Activated CD4-positive, alpha-beta T cell treated with anti-CD3 and anti-CD28 coated beads, Interleukin-2, amount 50 U/mL, for 24 hours (primary cell): ENCODE measurements around the gene ZFYVE28.

Experiments used
- DNase-seq, 2 donors: peaks; one replicate each; pipeline ENCODE4 v3.0.0-alpha.2; 2020; ENCODE audit warnings: low read depth in 1 of 2, low spot score in 1 of 2

ZFYVE28 gene

DNA sequence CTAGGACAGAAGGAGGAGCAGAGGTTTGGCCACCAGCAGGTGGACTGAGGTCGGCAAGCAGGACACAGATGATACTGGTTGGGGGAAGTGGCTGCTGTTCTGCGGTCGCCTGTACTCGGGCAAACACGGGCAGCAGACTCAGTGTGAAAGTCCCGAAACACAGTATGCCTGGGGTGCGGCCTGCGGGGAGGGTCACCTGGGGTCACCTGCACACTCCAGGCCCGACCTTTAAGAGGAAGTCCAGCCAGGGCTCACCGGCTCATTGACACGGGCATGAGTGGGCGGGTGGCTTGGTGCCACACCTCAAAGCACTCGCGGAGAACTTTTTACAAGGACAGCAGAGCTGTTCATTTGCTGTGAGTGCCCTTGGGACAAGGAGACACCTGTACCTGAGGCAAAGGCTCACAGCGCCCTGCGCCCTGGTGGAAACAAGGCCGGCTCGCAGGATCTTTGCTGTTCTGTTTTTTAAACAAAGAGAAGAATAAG lies 85.0 kb downstream of the ZFYVE28 start:
- no peak for DNase-seq

DNA sequence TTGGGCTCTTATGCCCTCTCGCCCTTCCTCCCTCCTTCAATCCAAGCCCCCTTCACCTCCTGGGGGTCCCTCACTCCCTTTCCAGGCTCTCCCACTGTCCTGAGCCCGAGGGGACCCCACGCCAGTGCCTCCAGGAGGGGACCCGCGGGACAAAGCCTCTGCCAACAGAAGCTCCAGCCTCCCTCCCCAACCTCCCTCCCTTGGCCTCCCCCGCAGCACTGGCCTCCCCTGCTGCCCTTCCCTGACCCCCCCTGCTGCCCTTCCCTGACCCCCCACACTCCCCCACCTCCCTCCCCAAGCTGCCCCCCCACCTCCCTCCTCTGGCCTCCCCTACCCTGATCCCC lies 85.5 kb downstream of the ZFYVE28 start:
- DNase-seq: no peak

DNA sequence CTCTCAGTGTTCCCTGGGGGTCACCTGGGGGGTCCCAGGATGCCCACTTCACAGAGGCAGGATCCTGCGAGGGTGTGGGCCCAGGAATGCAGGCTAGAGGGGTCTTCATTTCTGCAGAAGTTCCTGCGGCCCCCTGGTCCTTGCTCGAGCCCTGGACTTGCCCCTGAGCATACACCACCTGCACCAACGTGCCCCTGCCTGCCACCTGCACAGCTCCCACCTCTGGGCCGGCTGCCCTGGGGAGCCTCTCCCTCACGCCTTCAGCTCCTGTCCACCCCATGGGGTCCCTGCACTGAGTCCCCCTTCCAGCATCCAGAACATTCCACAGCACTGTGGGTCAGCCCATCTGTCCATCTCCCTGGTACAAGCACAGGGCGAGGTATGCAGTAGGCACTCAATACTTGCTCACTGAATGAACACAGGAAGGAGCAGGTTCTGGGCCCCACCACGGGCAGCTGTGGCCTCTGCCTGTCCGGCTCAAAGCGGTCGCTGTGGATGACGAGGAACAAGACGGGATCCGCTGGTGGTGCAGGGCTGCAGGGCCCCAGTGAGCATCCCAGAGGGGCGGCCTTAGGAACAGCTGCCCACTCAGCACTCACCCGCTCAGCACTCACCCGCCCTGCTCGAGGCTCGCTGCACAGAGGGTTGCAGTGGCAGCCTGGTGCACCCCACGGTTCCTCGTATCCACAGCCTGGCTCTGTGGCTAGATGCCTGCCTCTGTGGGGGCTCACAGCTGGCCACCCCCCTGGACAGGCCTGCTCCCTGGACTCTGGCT lies 86.1 kb downstream of the ZFYVE28 start:
- no peak for DNase-seq

DNA sequence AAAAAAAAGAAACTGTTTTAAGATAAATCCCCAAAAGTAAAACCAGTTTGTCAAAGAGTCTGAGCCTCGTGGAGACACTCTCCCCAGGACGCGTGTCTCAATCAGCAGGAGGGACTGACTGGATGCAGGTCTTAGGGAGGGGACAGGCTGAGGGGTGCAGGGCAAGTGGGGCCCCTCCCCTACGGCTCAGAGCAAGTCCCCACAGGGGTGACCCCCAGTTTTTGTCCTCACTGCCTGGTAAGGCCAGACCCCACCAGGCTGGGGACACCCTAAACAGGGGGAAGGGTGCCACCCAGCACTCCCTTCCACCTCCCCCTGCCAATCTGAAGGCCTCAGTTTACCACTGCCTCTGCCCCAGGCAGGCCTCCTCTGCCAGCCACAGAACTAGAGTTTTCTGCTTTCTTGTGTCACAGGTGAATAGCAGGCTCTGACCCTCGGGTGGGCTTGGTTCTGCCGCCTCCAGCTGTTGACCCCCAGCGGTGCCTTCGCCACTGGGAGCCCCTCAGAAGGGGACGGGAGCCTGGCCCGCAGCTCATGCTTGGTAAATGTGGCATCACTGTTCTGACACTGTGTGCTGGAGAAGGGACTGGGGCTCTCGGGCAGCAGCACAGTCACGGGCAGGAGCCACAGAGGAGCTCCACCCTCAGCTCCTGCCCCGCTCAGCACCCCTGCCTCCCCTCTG lies 86.8 kb downstream of the ZFYVE28 start:
- DNase-seq: no peak

DNA sequence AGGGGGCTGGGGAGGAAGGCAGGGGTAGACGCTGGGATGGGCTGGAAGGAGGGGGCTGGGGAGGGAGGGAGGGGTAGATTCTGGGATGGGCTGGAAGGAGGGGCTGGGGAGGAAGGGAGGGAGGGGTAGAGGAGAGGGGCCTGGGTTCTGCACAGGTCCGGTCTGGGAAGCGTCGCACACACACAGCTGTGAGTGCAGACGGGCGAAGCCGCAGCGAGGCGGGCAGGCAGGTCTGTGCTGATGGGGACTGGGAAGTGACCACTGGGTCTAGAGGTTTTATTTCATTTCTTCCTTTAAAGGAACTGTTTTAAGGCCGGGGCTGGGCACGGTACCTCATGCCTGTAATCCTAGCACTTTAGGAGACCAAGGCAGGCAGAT lies 87.4 kb downstream of the ZFYVE28 start:
- DNase-seq: no peak

DNA sequence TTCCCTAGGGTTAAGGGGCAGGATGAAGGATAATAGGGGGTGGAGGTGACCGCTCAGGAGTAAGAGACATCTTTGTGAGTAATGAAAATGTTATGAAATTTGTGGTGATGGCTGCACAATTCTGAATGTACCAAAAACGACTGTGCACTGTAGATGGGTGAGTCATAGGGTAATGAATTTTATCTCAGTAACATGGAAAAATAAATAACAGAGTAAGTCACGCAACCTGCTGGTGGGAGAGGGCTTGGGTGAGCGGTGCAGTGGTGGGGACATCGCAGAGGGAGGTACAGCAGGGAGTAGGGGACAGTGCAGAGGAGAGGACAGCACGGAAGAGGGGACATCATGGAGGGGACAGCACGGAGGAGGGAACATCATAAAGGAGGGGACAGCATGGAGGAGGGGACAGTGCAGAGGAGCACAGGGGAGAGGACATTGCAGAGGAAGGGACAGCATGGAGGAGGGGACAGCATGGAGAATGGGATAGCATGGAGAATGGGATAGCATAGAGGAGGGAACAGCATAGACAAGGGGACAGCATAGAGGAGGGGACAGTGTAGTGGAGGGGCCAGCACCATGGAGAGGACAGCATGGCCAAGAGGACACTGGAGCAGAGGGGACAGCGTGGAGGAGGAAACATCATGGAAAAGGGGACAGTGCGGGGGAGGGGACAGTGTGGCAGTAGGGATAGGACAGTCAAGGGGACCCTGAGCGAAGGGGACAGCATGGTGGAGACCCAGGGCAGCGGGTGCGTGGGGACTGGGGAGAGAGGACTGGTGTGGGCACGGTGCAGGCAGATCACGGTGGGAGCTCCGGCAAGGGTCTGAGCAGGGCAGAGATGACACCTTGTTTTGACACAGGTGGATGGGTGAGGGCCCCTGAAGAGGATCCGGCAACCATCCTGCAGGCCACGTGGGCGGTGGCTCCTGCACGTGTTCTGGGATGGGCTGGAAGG lies 88.1 kb downstream of the ZFYVE28 start:
- no peak for DNase-seq

DNA sequence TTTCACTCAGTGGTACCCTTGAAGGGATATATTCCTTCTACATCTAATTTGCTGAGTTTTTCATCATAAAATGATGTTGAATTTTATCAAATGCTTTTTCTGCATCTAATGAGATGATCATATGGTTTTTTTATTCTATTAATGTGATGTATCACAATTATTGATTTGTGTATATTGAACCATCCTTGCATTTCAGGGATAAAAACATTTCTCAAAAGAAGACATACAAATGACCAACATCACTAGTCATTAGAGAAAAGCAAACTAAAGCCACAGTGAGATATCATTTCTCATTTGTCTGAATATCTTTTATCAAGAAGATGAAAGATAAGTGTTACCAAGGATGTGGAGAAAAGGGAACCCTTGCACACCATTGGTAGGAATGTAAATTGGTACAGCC lies 90.9 kb downstream of the ZFYVE28 start:
- no peak for DNase-seq

DNA sequence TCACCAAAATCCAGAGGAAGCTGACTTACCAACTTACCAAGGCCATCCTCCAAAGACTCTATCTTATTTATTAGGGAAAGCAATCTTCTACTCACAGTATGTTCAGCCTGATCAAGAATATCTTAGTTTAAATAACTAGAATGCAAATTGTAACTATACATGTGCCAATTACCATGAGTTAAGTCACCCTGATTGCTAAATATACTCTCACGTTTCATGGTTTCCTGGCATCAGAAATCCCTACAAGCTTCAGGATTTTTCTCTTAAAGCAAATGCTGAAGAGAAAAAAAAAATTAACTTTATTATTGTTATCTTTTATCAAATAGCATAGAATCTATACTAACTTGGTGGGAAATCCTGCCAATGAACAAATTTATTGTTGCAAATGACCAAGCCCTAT lies 93.6 kb downstream of the ZFYVE28 start:
- DNase-seq: no peak

DNA sequence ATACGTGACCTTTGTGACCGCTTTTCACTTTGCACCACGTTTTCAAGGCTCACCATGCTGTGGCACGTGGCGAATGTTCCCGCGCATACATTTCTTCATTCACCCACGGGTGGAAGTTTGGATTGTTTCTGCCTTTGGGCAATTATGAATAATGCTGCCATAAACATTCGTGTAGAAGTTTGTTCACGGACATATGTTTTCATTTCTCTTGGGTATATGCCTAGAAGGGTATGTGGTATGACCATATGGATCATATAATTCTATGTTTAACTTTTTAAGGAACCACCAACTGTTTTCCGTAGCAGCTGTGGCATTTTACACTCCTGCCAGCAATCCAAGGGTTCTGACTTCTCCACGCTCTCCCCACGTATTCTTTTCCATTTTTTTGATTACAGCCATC lies 95.6 kb downstream of the ZFYVE28 start:
- DNase-seq: no peak

DNA sequence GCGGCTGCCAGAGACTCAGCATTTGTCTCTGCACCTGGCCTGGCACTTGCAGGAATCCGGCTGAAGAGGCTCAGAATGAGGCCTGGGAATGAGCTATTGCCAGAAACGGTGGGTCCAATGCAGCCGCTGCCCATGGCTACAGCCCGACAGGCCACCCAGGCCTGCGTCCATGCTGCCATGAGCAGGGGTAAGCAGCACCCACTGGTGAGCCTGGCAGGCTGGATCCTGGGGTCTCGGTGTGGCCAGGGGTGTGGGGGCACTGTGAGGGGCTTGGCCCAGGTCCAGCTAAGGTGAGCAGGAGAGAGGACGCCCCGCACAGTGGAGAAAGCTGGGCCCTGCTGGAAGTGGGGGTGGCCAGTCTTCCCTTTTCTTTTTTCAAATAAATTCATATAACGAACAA lies 96.2 kb downstream of the ZFYVE28 start:
- no peak for DNase-seq

DNA sequence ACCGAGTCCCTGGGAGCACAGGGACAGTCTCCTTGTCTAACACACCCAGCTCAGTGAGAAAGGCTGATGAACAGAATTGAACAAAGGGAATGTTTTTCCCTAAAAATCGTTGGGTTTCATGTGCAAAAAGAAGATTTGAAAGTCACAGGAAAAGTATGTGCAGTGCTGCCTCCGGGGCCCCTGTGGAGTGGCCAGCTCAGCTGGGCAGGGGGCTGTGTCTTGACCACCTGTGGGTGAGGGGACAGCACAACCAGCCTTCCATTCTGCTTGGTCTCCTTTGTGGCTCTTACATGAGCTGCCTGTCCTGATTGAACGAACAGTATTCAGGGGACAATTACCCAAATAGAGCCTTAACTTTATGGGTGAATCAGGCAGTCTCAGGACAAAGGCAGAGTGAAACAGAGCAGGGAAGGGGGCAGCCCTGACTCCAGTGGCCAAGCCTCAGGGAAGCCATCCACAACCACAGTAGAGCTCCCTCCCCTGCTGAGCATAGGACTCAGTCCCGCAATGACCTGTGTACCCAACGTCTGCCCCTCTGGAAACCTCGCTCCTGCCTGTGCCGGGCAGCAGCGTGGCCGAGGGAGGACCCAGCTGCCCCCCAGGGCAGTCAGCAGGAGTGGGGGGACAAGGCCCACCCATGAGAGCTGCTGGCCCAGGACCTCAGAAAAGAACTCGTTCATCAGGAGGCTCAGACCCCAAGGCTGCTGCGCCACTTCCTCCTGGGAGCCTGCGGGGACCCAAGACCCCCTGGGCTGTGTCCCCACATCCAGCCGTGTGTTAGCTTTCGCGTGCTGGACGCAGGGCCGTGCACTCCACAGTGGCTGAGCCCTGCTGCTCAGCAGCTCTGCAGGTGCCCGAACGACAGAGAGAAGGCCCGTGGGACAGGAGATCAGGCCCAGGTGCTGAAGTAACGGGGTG lies 96.9 kb downstream of the ZFYVE28 start:
- no peak for DNase-seq

DNA sequence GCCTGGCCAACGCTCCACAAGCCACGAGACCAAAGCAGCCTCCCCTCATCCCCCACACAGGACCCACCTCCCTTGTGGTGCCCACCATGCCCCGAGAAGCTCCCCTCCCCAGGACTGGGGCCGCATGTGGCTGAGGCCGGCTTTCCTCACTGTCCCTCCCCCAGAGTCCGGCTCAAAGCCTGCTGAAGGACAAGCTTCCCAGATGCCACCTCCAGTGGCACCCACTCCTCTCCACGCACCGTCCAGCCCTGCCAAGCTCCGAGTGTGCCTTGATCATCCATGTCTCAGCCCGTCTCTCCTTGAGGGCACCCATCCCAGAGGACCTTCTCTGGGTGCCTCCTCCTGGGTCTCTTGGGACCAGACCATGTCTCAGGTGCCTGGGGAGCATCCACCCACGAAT lies 97.7 kb downstream of the ZFYVE28 start:
- no peak for DNase-seq

DNA sequence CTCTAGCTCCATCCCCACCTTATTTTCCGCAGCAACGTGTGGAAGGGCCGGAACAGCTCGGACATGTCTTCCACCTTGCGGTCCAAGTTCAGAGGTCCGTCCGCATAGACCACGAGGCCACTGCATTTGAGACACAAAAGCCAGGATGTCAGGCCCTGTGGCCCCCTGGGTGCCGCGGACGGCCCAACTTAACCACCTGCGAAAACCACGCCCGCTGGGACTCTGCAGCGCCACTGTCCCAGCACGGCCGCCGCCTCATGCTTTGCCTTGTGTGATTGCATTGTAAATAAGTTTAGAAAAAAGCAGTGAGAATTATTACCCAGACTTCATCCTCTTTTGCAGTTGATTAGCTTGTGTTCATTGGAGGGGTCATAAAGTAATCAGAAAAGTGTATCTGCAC lies 98.3 kb downstream of the ZFYVE28 start:
- no peak for DNase-seq

DNA sequence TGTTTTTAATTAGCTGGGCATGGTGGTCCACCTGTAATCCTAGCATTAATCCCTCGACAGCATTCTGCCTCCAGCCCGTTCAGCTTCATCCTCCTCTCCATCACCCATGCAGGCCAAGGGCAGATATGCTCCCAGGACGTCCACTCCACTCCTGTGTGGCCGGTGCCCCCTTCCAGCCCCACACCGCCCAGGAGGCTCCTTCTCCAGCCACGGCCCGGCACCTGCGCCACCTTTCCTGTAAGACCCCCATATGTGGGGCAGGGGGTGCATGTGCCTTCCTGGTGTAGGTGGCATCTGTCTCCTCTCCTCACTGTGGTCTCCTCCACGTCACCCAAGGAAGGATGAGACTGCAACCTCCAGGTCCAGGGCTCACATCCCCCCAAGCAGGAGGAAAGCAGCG lies 99.6 kb downstream of the ZFYVE28 start:
- DNase-seq: no peak

DNA sequence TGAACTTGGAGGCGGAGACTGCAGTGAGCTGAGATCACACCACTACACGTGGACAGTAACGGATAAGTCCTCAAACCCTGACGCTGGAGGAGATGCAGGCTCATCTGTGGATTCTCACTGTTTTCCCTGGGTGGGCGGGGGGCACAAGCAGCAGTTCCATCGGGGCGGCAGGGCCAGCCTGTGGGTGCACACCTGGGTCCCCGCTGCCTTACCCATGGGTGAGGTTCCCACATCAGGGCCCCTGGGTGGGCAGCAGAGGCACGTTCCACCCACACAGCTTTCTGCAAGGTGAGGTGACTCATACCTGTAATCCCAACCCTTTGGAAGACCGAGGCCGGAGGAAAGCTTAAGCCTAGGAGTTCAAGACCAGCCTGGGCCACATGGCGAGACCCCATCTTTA lies 100.0 kb downstream of the ZFYVE28 start:
- no peak for DNase-seq

DNA sequence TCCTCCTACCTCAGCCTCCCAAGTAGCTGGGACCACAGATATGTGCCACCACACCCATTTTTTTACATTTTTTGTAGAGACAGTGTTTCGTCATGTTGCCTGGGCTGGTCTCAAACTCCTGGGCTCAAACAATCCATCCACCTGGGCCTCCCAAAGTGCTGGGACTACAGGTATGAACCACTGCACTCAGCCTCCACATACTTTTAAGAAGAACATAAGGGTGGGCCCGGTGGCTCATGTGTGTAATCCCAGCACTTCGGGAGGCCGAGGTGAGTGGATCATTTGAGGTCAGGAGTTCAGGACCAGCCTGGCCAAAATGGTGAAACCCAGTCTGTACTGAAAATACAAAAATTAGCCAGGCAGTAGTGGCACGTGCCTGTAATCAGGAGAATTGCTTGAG lies 105.1 kb downstream of the ZFYVE28 start:
- DNase-seq: no peak

DNA sequence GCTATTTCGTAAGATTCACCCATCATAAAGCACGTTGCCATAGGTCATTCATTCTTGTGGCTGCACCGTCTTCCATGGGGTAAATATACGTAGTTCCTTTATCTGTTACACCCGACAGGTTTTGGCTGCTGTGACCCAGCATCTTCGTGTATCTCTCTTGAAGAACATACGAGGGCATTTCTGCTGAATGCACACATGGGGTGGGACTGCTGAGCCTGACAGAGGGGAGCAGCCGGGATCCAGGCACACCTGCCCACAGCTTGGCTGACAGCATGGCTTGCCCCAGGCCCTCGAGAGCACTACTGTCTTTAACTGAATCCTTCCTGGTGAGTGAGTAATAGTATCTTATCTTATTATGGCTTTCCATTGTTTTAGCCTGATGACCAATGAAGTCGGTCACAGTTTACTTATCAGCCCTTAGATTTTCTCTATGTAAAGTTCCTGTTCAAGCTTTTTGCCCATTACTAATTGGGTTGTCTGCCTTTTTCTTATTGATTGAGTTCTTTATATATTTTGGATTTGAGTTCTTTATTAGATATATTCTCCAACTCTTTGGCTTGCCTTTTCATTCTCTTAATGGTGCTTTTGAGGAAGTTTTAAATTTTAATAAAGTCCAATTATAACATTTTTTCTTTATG lies 111.6 kb downstream of the ZFYVE28 start:
- no peak for DNase-seq

DNA sequence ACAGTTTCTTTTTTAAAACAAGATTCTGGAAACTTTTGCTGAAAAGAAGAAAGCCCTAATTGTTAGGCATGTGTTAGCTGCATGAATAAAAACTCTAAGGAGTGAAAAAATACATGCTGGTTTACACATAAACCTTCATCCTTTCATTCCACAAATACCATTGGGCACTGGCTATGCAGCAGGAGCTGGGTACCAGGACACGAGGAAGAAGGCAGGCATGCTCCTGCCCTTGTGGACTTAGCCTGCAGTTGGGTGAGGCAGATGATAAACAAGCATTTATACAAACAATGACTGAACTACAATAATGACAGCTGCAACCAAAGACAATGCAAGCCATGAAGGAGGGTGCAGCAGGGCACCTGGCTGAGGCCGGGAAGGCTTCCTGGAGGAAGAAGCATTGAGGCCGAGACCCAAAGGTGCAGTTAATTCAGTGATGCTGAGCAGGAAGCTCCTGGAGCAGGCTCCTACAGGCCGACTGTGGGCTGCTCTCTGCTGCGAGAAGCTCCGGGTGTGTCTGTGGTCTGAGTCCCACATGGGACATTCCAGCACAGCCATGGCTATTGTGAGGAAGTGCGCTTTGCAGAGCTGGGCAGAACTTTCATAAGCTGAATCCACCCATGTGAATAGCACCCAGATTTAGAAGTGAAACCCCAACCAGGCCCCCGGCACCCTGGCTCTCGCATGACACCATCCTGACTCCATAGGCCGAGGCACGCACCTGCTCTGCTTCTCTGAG lies 112.5 kb downstream of the ZFYVE28 start:
- no peak for DNase-seq

DNA sequence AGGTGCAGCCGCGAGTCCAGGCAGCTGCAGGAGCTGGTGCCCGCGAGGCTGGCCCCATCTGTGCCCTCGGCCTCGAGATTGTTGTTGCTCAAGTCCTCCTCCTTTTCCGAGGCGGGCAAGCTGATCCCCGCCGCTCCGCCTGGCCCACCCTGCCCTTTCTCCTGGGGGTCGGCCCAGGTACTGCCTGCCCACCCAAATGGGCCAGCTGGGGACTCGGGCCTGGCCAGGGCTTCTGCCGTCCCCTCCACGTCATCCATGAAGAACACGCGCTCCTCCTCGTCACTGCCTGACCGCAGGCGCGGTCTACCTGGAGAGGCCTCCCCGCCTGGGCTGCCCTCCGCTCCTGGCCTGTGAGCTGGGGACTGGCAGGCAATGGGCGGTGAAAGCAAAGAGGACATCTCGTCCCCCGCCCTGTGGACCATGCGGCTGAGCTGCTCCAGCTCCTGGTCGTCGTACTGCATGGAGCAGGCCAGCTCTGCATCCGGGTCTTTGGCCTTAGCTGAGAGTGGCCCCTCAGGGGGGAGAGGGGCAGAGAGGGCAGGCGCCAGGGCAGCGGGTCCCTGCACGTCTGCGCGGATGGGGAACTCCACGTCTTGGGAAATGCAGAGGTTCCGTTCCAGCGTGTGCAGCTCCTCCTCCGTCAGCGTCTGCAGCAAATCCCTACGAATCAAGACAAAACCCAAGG lies 113.4 kb downstream of the ZFYVE28 start:
- DNase-seq: no peak
